Naive thymus-derived CD8-positive, alpha-beta T cell (primary cell): Measurements from ENCODE around the gene GATAD2A. TPM values are rescaled to one million over a fixed set of nuclear protein-coding genes. Genes with fewer than 3 reads are reported as not detected.
"Not testable (repeated sequence)": the region's sequence is repeated elsewhere in the genome, so short reads cannot be mapped to it uniquely, and the experiment has no call there.

ENCODE experiments used
- ATAC-seq, 2 donors: fragments of 150-1000 bp; cut with Tn5 transposase in 1 of 2; sonication (Bioruptor Pico), chemical (Tn5 transposase) in 1 of 2; 1 replicate in 1 of 2; 2 replicates in 1 of 2; pipeline ENCODE4 v1.10.0; 2021; ENCODE audit warnings: mild to moderate bottlenecking in 2 of 2, moderate library complexity in 2 of 2
- POLR2A ChIA-PET: fragments of 350-600 bp; sonication (Branson Sonifier 250); formaldehyde crosslinking; loops from one replicate; lab custom pipeline; 2021; ENCODE audit warnings: antibody characterized with exemption; lab: Charles Lee
- DNase-seq, 10 donors: peaks; one replicate each; pipeline versions ENCODE4 v3.0.0 to v3.0.0-alpha.2; 2020 to 2022
- H3K27ac Mint-ChIP-seq, 10 donors: one replicate each; pipeline ENCODE4 v1.8.0; 2020 to 2022; ENCODE audit warnings: mild to moderate bottlenecking in 10 of 10, mixed read lengths in 10 of 10, moderate library complexity in 4 of 10, inconsistent platforms in 1 of 10
- H3K27me3 Mint-ChIP-seq, 5 donors: one replicate each; pipeline ENCODE4 v1.8.0; 2021 to 2022; ENCODE audit warnings: mixed read lengths in 5 of 5
- H3K36me3 Mint-ChIP-seq, 3 donors: one replicate each; pipeline ENCODE4 v1.8.0; 2020 to 2022; ENCODE audit warnings: mixed read lengths in 3 of 3, mild to moderate bottlenecking in 2 of 3, inconsistent platforms in 1 of 3
- H3K4me1 Mint-ChIP-seq, 4 donors: one replicate each; pipeline ENCODE4 v1.8.0; 2021 to 2022; ENCODE audit warnings: mixed read lengths in 4 of 4
- H3K4me3 Mint-ChIP-seq, 10 donors: one replicate each; pipeline ENCODE4 v1.8.0; 2020 to 2022; ENCODE audit warnings: mild to moderate bottlenecking in 10 of 10, mixed read lengths in 10 of 10, moderate library complexity in 6 of 10, inconsistent platforms in 1 of 10
- H3K9me3 Mint-ChIP-seq, 9 donors: one replicate each; pipeline ENCODE4 v1.8.0; 2020 to 2022; ENCODE audit warnings: mixed read lengths in 9 of 9, mild to moderate bottlenecking in 3 of 9, inconsistent platforms in 1 of 9, moderate library complexity in 1 of 9
- polyA plus RNA-seq, 3 donors: library from polyadenylated mRNA; unstranded; fragments of 300-500 nt; fragmentation: Illumina TruSeq; gene quantifications; one replicate each; pipeline ENCODE4 v1.2.3, GENCODE V29; 2021
- total RNA-seq, 8 experiments: library from RNA in 2 of 8; stranded (reverse) in 2 of 8; gene quantifications; one replicate each; pipeline ENCODE4 v1.2.3 and lab custom pipeline; 2021 to 2026

GATAD2A gene
- total and polyA plus RNA-seq, 5 experiments from 2014 or later, result 14.5 to 107 (median 35.1) TPM

GRCh38 chr19:19455166-19455919 lies 49.9 kb downstream of the GATAD2A start:
- H3K4me1 Mint-ChIP-seq, result peaks cover 25 to 79% (median 68%) of the 10 kb centered on the region in 4 donors
- not testable (repeated sequence) for H3K36me3 Mint-ChIP-seq, DNase-seq, ATAC-seq, H3K27me3 Mint-ChIP-seq, H3K9me3 Mint-ChIP-seq
- POLR2A ChIA-PET, result interaction anchor here (0.5 to 0.7 kb wide), 4 partner anchors 10 to 328 kb away, joined by 4 to 8 read pairs (median 6); no protein-coding TSS in a partner anchor
- peak overlapping the region in 9 of 10 donors; percentile 9 to 99 (median 66) for H3K27ac Mint-ChIP-seq
- peak overlapping the region in 1 of 10 donors; percentile 8 for H3K4me3 Mint-ChIP-seq

- peaks cover 30 to 82% (median 74%) of the 10 kb centered on the region in 4 donors for H3K4me1 Mint-ChIP-seq
- no peaks in the 10 kb centered on the region for H3K9me3 Mint-ChIP-seq
- no peaks in the 10 kb centered on the region for H3K27me3 Mint-ChIP-seq
- DNase-seq (no peak), ATAC-seq (no peak)
- H3K4me3 Mint-ChIP-seq, result peak overlapping the region in 7 of 10 donors; percentile 86 to 97 (median 91)
- peaks cover 0 to 6% (median 0%) of the 10 kb centered on the region in 3 donors for H3K36me3 Mint-ChIP-seq
- H3K27ac Mint-ChIP-seq, result peak overlapping the region; percentile 93 to 99 (median 98)
- POLR2A ChIA-PET, result interaction anchor here (1.0 to 3.8 kb wide), 4 partner anchors 13 to 52 kb away, joined by 3 to 26 read pairs (median 3); partner anchors contain the start of gene GATAD2A
Measured at GRCh38 chr19:19457671-19458070, 52.2 kb downstream of the GATAD2A start.

GRCh38 chr19:19458110-19458816 lies 52.8 kb downstream of the GATAD2A start:
- POLR2A ChIA-PET, result interaction anchor here (0.6 to 3.8 kb wide), 7 partner anchors 10 to 57 kb away, joined by 3 to 26 read pairs (median 3); partner anchors contain the start of gene GATAD2A
- H3K36me3 Mint-ChIP-seq, result peaks cover 0 to 6% (median 0%) of the 10 kb centered on the region in 3 donors
- H3K9me3 Mint-ChIP-seq, result no peaks in the 10 kb centered on the region
- ATAC-seq, result no peak
- no peaks in the 10 kb centered on the region for H3K27me3 Mint-ChIP-seq
- peak overlapping the region in 9 of 10 donors; percentile 12 to 97 (median 89) for H3K4me3 Mint-ChIP-seq
- H3K27ac Mint-ChIP-seq, result peak overlapping the region; percentile 93 to 99 (median 98)
- peaks cover 34 to 82% (median 75%) of the 10 kb centered on the region in 4 donors for H3K4me1 Mint-ChIP-seq
- no peak for DNase-seq

GRCh38 chr19:19459073-19459472 lies 53.6 kb downstream of the GATAD2A start:
- DNase-seq, result peak in 3 of 10 donors; percentile 30 to 47 (median 36)
- H3K27ac Mint-ChIP-seq, result peak overlapping the region; percentile 93 to 99 (median 98)
- no peaks in the 10 kb centered on the region for H3K27me3 Mint-ChIP-seq
- no peaks in the 10 kb centered on the region for H3K9me3 Mint-ChIP-seq
- POLR2A ChIA-PET, result interaction anchor here (0.9 to 3.8 kb wide), 11 partner anchors 8 to 94 kb away, joined by 3 to 26 read pairs (median 6); partner anchors contain the start of gene GATAD2A
- peak overlapping the region; percentile 80 to 97 (median 89) for H3K4me3 Mint-ChIP-seq
- ATAC-seq, result peak in 1 of 2 donors; percentile 3
- H3K36me3 Mint-ChIP-seq, result peaks cover 0 to 6% (median 0%) of the 10 kb centered on the region in 3 donors
- peaks cover 35 to 88% (median 78%) of the 10 kb centered on the region in 4 donors for H3K4me1 Mint-ChIP-seq

GRCh38 chr19:19459707-19460251 lies 54.3 kb downstream of the GATAD2A start:
- POLR2A ChIA-PET, result interaction anchor here (0.6 to 3.8 kb wide), 14 partner anchors 8 to 208 kb away, joined by 3 to 26 read pairs (median 6); partner anchors contain the start of gene GATAD2A
- peak overlapping the region; percentile 93 to 99 (median 98) for H3K27ac Mint-ChIP-seq

GRCh38 chr19:19460258-19460731 lies 54.8 kb downstream of the GATAD2A start:
- Mint-ChIP-seq H3K4me3 (peak overlapping the region; percentile 80 to 97 (median 89)), H3K36me3 (peaks cover 0 to 12% (median 4%) of the 10 kb centered on the region in 3 donors), H3K9me3 (no peaks in the 10 kb centered on the region), H3K27ac (peak overlapping the region; percentile 93 to 99 (median 98)), H3K4me1 (peaks cover 41 to 94% (median 87%) of the 10 kb centered on the region in 4 donors), H3K27me3 (no peaks in the 10 kb centered on the region)
- POLR2A ChIA-PET, result interaction anchor here (0.6 to 3.8 kb wide), 18 partner anchors 9 to 208 kb away, joined by 3 to 26 read pairs (median 6); partner anchors contain the start of gene GATAD2A
- DNase-seq (peak in 1 of 10 donors; percentile 8), ATAC-seq (peak; percentile 7 to 14)

More at GRCh38 chr19:19459707-19460251, 54.3 kb downstream of the GATAD2A start:
- peak; percentile 58 to 68 for ATAC-seq
- Mint-ChIP-seq H3K36me3 (peaks cover 0 to 8% (median 0%) of the 10 kb centered on the region in 3 donors), H3K9me3 (no peaks in the 10 kb centered on the region), H3K4me1 (peaks cover 38 to 93% (median 83%) of the 10 kb centered on the region in 4 donors), H3K27me3 (no peaks in the 10 kb centered on the region), H3K4me3 (peak overlapping the region; percentile 80 to 97 (median 89))
- DNase-seq, result peak in 9 of 10 donors; percentile 49 to 76 (median 57)

- POLR2A ChIA-PET, result interaction anchor here (0.6 to 3.8 kb wide), 15 partner anchors 9 to 56 kb away, joined by 3 to 26 read pairs (median 6); partner anchors contain the start of gene GATAD2A
- Mint-ChIP-seq H3K36me3 (peaks cover 0 to 15% (median 7%) of the 10 kb centered on the region in 3 donors), H3K9me3 (no peaks in the 10 kb centered on the region), H3K4me3 (peak overlapping the region; percentile 80 to 97 (median 89)), H3K27ac (peak overlapping the region; percentile 93 to 99 (median 98)), H3K4me1 (peaks cover 41 to 93% (median 87%) of the 10 kb centered on the region in 4 donors), H3K27me3 (no peaks in the 10 kb centered on the region)
- ATAC-seq, result peak; percentile 69 to 77
- DNase-seq, result peak; percentile 38 to 70 (median 48)
Measured at GRCh38 chr19:19460761-19461265, 55.3 kb downstream of the GATAD2A start.

GRCh38 chr19:19461306-19461670 lies 55.8 kb downstream of the GATAD2A start:
- H3K27me3 Mint-ChIP-seq, result no peaks in the 10 kb centered on the region
- H3K27ac Mint-ChIP-seq, result peak overlapping the region; percentile 93 to 99 (median 98)
- H3K9me3 Mint-ChIP-seq, result peaks cover 0 to 3% (median 0%) of the 10 kb centered on the region in 9 donors
- ATAC-seq (no peak), DNase-seq (no peak)
- POLR2A ChIA-PET, result interaction anchor here (0.8 to 3.2 kb wide), 8 partner anchors 10 to 56 kb away, joined by 3 to 11 read pairs (median 6); partner anchors contain the start of gene GATAD2A
- H3K4me3 Mint-ChIP-seq, result peak overlapping the region; percentile 80 to 97 (median 89)
- peaks cover 0 to 19% (median 12%) of the 10 kb centered on the region in 3 donors for H3K36me3 Mint-ChIP-seq
- peaks cover 45 to 95% (median 89%) of the 10 kb centered on the region in 4 donors for H3K4me1 Mint-ChIP-seq

GRCh38 chr19:19461671-19462622 lies 56.5 kb downstream of the GATAD2A start:
- H3K9me3 Mint-ChIP-seq, result peaks cover 0 to 4% (median 0%) of the 10 kb centered on the region in 9 donors
- peak overlapping the region; percentile 93 to 99 (median 98) for H3K27ac Mint-ChIP-seq
- POLR2A ChIA-PET, result interaction anchor here (0.5 to 3.2 kb wide), 10 partner anchors 11 to 97 kb away, joined by 3 to 11 read pairs (median 4); partner anchors contain the start of gene GATAD2A
- no peaks in the 10 kb centered on the region for H3K27me3 Mint-ChIP-seq
- DNase-seq (peak in 7 of 10 donors; percentile 26 to 71 (median 38)), ATAC-seq (peak; percentile 7 to 10)
- H3K4me3 Mint-ChIP-seq, result peak overlapping the region; percentile 80 to 97 (median 89)
- peaks cover 0 to 24% (median 18%) of the 10 kb centered on the region in 3 donors for H3K36me3 Mint-ChIP-seq
- H3K4me1 Mint-ChIP-seq, result peaks cover 47 to 92% (median 87%) of the 10 kb centered on the region in 4 donors
